ENCODE measurements around the gene DCPS. TPM values are rescaled to one million over a fixed set of nuclear protein-coding genes. Genes with fewer than 3 reads are reported as not detected.
A peak's percentile ranks its signal among the peaks of the same experiment; 100 is the strongest.

The DCPS gene
- total RNA-seq, 3 donors from 2014 or later = 8.8 to 11.7 (median 9.6) TPM

GRCh38 chr11:126310200-126310991 lies 6.5 kb downstream of the DCPS start:
- intact Hi-C loops (cut with DNase I; ENCODE audit: low total_unique reads) = no loop called here
- Histone ChIP-seq H3K27ac (peak overlapping the region in 1 of 2 donors; percentile 38), H3K9me3 (no peaks in the 10 kb centered on the region), H3K4me3 (no peak overlapping the region), H3K36me3 (no peaks in the 10 kb centered on the region), H3K4me1 (no peaks in the 10 kb centered on the region), H3K27me3 (no peaks in the 10 kb centered on the region)
- DNase-seq (ENCODE audit: low spot score in 2 of 2) = peak; percentile 50 to 60
- no peak for TF ChIP-seq POLR2AphosphoS5 (IDR thresholded peaks at IDR 0.05)
- TF ChIP-seq POLR2A (IDR thresholded peaks at IDR 0.05) = no peak
- TF ChIP-seq CTCF (IDR thresholded peaks at IDR 0.05) = peak; percentile 56 to 79 (median 77)

GRCh38 chr11:126310992-126311310 lies 7.1 kb downstream of the DCPS start:
- no peaks in the 10 kb centered on the region for H3K27me3 ChIP-seq
- DNase-seq (ENCODE audit: low spot score in 2 of 2) = no peak
- H3K4me3 ChIP-seq = no peak overlapping the region
- H3K27ac ChIP-seq = no peak overlapping the region
- H3K9me3 ChIP-seq = no peaks in the 10 kb centered on the region
- intact Hi-C loops (cut with DNase I; ENCODE audit: low total_unique reads) = no loop called here
- no peaks in the 10 kb centered on the region for H3K4me1 ChIP-seq
- no peaks in the 10 kb centered on the region for H3K36me3 ChIP-seq
- TF ChIP-seq CTCF (IDR thresholded peaks at IDR 0.05) = no peak
- no peak for TF ChIP-seq POLR2A (IDR thresholded peaks at IDR 0.05)
- TF ChIP-seq POLR2AphosphoS5 (IDR thresholded peaks at IDR 0.05) = no peak

- DNase-seq (ENCODE audit: low spot score in 2 of 2) = no peak
These were observed 7.8 kb downstream of the DCPS start for GRCh38 chr11:126311401-126312291.

GRCh38 chr11:126312961-126313360 lies 9.1 kb downstream of the DCPS start:
- no peak for TF ChIP-seq POLR2A (IDR thresholded peaks at IDR 0.05)
- no peak for TF ChIP-seq CTCF (IDR thresholded peaks at IDR 0.05)
- TF ChIP-seq POLR2AphosphoS5 (IDR thresholded peaks at IDR 0.05) = no peak
- intact Hi-C loops (cut with DNase I; ENCODE audit: low total_unique reads) = no loop called here
- Histone ChIP-seq H3K27ac (peak overlapping the region in 1 of 2 donors; percentile 22), H3K36me3 (no peaks in the 10 kb centered on the region), H3K9me3 (no peaks in the 10 kb centered on the region), H3K27me3 (no peaks in the 10 kb centered on the region), H3K4me1 (no peaks in the 10 kb centered on the region), H3K4me3 (no peak overlapping the region)
- no peak for DNase-seq (ENCODE audit: low spot score in 2 of 2)

More at GRCh38 chr11:126311401-126312291, 7.8 kb downstream of the DCPS start:
- TF ChIP-seq CTCF (IDR thresholded peaks at IDR 0.05) (no peak), POLR2A (IDR thresholded peaks at IDR 0.05) (no peak)
- Histone ChIP-seq H3K4me1 (no peaks in the 10 kb centered on the region), H3K9me3 (no peaks in the 10 kb centered on the region), H3K27ac (no peak overlapping the region), H3K36me3 (no peaks in the 10 kb centered on the region), H3K4me3 (no peak overlapping the region), H3K27me3 (no peaks in the 10 kb centered on the region)
- intact Hi-C loops (cut with DNase I; ENCODE audit: low total_unique reads) = no loop called here

GRCh38 chr11:126313826-126314225 lies 10.0 kb downstream of the DCPS start:
- Histone ChIP-seq H3K4me1 (peaks cover under 1% of the 10 kb centered on the region in 2 donors), H3K36me3 (no peaks in the 10 kb centered on the region), H3K9me3 (no peaks in the 10 kb centered on the region), H3K27ac (no peak overlapping the region), H3K4me3 (no peak overlapping the region), H3K27me3 (no peaks in the 10 kb centered on the region)
- no peak for DNase-seq (ENCODE audit: low spot score in 2 of 2)
- intact Hi-C loops (cut with DNase I; ENCODE audit: low total_unique reads) = no loop called here
- TF ChIP-seq POLR2A (IDR thresholded peaks at IDR 0.05) (no peak), CTCF (IDR thresholded peaks at IDR 0.05) (no peak), POLR2AphosphoS5 (IDR thresholded peaks at IDR 0.05) (no peak)
